Measurements from ENCODE around the gene OR4D2.

DNA sequence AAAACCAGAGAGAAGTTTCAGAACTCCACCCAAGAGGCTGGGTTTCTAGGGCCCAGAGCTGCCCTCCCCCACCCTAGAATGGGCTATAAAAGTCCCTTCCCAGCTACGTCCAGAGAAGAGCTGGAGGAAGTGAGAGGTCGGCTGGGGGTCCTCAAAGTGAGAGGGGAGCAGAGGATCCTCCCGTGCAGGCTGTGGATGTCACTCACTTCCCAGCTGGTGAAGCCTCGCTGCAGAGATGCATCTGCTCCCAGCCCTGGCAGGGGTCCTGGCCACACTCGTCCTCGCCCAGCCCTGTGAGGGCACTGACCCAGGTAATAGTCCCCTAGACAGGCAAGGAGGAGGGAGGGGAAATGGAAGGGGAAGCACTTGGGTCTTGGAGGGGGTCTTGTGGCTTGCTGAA, 25.8 kb downstream of the OR4D2 start, which contains the start of gene EPX:
- TF ChIP-seq, protein P1, sequence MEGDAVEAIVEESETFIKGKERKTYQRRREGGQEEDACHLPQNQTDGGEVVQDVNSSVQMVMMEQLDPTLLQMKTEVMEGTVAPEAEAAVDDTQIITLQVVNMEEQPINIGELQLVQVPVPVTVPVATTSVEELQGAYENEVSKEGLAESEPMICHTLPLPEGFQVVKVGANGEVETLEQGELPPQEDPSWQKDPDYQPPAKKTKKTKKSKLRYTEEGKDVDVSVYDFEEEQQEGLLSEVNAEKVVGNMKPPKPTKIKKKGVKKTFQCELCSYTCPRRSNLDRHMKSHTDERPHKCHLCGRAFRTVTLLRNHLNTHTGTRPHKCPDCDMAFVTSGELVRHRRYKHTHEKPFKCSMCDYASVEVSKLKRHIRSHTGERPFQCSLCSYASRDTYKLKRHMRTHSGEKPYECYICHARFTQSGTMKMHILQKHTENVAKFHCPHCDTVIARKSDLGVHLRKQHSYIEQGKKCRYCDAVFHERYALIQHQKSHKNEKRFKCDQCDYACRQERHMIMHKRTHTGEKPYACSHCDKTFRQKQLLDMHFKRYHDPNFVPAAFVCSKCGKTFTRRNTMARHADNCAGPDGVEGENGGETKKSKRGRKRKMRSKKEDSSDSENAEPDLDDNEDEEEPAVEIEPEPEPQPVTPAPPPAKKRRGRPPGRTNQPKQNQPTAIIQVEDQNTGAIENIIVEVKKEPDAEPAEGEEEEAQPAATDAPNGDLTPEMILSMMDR (IDR thresholded peaks at IDR 0.05; ENCODE audit: low read depth, low read length), result no peak
- TF ChIP-seq EZH2phosphoT487 (IDR thresholded peaks at IDR 0.05; ENCODE audit: low read depth), result no peak
